DMS114 treated with DMSO at 0.1 percent for 48 hours (cell line): ENCODE results near the gene STX4.

Source experiments
- DNase-seq: peaks from one replicate; lab custom pipeline; 2025; ENCODE audit not compliant: unreplicated experiment; lab: John Stamatoyannopoulos, UW

STX4 gene

DNA sequence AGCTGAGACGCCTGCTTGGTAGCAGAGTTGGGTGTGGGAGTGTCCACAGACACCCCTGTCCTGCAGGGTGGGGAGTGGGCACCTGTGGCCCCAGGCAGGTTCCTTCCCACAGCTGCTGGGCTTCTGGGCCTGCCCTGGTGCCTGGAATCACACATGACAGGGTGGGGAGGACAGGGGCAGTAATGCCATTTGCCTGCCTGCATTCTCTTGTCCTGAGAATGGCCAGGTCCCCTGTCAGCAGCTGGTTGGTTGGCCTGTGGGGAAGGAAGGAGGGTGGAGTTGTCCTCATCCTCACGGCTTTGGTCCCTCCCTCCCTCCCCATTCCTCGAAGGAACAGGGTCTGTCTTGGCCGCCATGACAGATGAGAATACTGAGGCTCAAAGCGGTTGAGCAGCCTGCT is 50.2 kb downstream of the STX4 start:
- no peak for DNase-seq

- DNase-seq = no peak
These were observed 50.6 kb downstream of the STX4 start for GRCh38 chr16:31083981-31084380.

- DNase-seq = no peak
These were observed 51.4 kb downstream of the STX4 start for GRCh38 chr16:31084584-31085302.

DNA sequence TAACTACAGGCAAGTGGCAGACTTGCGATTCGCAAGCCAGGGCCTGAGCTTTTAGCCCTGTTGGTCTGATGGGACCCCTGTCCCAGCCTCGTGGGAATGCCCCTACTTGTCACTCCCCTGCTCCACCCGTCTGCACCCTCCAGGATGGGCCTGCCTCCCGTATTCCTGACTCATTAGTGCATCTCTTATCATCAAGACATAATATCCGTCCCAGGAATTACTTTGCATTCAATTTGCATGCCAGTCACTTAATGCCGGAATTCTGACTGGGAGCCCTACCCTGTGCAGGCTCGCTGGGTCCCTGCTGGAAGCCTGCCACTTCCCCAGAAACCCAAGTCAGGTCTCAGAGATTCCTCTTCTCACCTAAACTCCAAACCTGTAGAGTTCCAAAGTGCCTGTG is 52.1 kb downstream of the STX4 start:
- no peak for DNase-seq

- DNase-seq = no peak
These were observed 52.7 kb downstream of the STX4 start for GRCh38 chr16:31085873-31086628.

- no peak for DNase-seq
These were observed 53.2 kb downstream of the STX4 start for GRCh38 chr16:31086629-31086906.

GRCh38 chr16:31087481-31087880 is 54.1 kb downstream of the STX4 start:
- DNase-seq = no peak

DNA sequence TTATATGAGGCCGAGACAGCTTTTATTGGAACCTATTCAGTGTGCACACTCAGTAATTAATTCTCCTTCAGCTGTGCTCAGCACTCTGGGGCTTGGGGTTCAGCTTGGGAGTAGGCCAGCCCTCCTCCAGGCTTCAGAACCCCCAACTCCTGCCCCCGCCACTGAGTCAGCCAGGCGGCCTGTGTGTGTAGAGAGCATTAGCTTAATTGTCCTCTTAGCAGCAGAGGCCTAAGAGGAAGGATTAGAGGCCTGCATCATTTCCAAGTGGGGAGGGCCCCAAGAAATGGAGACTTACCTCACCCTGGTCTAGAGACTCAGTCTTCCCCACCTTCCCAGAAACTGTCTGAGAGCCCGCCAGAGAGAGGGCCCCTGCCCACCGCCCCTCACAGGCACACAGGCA is 54.6 kb downstream of the STX4 start:
- DNase-seq = no peak

- no peak for DNase-seq
These were observed 55.3 kb downstream of the STX4 start, which contains the start of gene PRSS53 for GRCh38 chr16:31088459-31089183. Gene PRSS53 (minus strand): TSS chr16:31088943. CDS start chr16:31088809, 134 bp downstream.

DNA sequence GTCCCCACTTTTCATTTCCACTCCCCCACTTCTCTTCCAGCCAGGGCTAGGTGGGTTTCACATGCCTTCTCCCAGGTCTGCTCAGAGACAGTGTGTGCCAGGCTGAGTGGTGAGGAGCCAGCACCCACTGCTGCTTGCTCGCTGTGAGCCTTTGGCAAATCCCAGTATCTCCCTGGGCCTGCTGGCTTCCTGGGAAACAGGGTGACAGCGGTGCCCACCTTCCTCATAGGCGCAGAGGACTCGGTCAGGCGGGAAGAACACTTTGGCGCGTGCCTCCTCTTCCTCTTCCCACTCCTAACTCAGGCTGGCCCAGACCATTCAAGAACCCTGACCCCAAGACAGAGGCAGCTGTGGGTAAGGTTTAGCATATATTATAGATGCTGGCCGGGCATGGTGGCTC is 55.8 kb downstream of the STX4 start:
- no peak for DNase-seq
